ENCODE results near the gene RBBP6.

DNA sequence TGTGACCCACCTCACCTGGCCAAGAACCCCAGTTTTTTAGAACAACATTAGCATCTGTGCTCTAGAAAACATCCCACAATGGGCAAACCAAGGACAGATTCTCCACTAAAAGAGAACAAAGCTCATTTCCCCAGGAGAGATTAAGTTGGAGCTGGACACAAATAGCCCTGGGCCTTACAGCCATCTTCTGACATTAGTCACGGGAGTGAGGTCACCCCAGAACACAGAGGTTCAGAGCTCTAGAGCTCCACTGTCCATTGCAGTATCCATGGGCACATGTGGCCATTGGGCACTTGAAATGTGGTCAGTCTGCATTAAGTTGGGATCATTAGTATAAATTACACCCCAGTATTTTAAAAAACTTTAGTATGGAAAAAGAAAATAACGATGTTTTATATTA lies 47.6 kb upstream of the RBBP6 start:
- TF ChIP-seq CTCF (IDR thresholded peaks at IDR 0.05; ENCODE audit: extremely low read depth in 1 of 2, insufficient read depth in 1 of 2, low read depth in 1 of 2, low read length in 2 of 2) (no peak), POLR2AphosphoS5 (IDR thresholded peaks at IDR 0.05; ENCODE audit: insufficient read depth, low read depth, low read length) (no peak)

Data from endothelial cell of umbilical vein (primary cell).